Activated T-cell treated with anti-CD3 and anti-CD28 coated beads for 48 hours (primary cell): Measurements from ENCODE around the gene EP400.
"Not testable (repeated sequence)": the region's sequence is repeated elsewhere in the genome, so short reads cannot be mapped to it uniquely, and the experiment has no call there.

Source experiments
- DNase-seq: peaks from one replicate; pipeline ENCODE4 v3.0.0-alpha.2; 2020; ENCODE audit warnings: low read depth

Gene EP400

GRCh38 chr12:131950182-131950913, 606 bp downstream of the EP400 start:
- peak; percentile 31 for DNase-seq

- not testable (repeated sequence) for DNase-seq
These were observed 4.1 kb downstream of the EP400 start for GRCh38 chr12:131953810-131954209.

- not testable (repeated sequence) for DNase-seq
These were observed 4.7 kb downstream of the EP400 start for GRCh38 chr12:131954460-131954859.

- no peak for DNase-seq
These were observed 9.4 kb downstream of the EP400 start for GRCh38 chr12:131959116-131959515.

GRCh38 chr12:131959641-131960589, 10.2 kb downstream of the EP400 start:
- DNase-seq: no peak

- not testable (repeated sequence) for DNase-seq
These were observed 11.0 kb downstream of the EP400 start for GRCh38 chr12:131960590-131961325.

GRCh38 chr12:131961328-131961727, 11.6 kb downstream of the EP400 start:
- not testable (repeated sequence) for DNase-seq

- DNase-seq: no peak
These were observed 12.3 kb downstream of the EP400 start for GRCh38 chr12:131962069-131962468.

- no peak for DNase-seq
These were observed 13.6 kb downstream of the EP400 start for GRCh38 chr12:131963381-131963780.

- no peak for DNase-seq
These were observed 15.3 kb downstream of the EP400 start for GRCh38 chr12:131965073-131965472.

- DNase-seq: no peak
These were observed 21.5 kb downstream of the EP400 start for GRCh38 chr12:131971226-131971625.

GRCh38 chr12:131975228-131975627, 25.5 kb downstream of the EP400 start:
- no peak for DNase-seq

GRCh38 chr12:131979606-131980005, 29.9 kb downstream of the EP400 start:
- no peak for DNase-seq

GRCh38 chr12:131980263-131980662, 30.5 kb downstream of the EP400 start:
- DNase-seq: no peak

GRCh38 chr12:131981388-131981787, 31.6 kb downstream of the EP400 start:
- no peak for DNase-seq

GRCh38 chr12:131982041-131982440, 32.3 kb downstream of the EP400 start:
- no peak for DNase-seq

- no peak for DNase-seq
These were observed 33.3 kb downstream of the EP400 start for GRCh38 chr12:131983026-131983425.

GRCh38 chr12:131983554-131983953, 33.8 kb downstream of the EP400 start:
- no peak for DNase-seq

- no peak for DNase-seq
These were observed 34.6 kb downstream of the EP400 start for GRCh38 chr12:131984334-131984733.

GRCh38 chr12:131985510-131985875, 35.8 kb downstream of the EP400 start:
- not testable (repeated sequence) for DNase-seq

GRCh38 chr12:131986361-131986760, 36.6 kb downstream of the EP400 start:
- no peak for DNase-seq

- DNase-seq: no peak
These were observed 37.2 kb downstream of the EP400 start for GRCh38 chr12:131986910-131987309.
